GM13976 (cell line): Measurements from ENCODE around the gene HYI.

Experiments used
- DNase-seq: peaks from one replicate; pipeline ENCODE4 v3.0.0; 2012; ENCODE audit warnings: low spot score
- CTCF ChIP-seq: IDR thresholded peaks from 2 replicates; pipeline ENCODE4 v1.5.1; 2012; ENCODE audit warnings: borderline replicate concordance, mild to moderate bottlenecking; ENCODE audit not compliant: insufficient read depth; ENCODE audit errors: extremely low read depth, missing control alignments, control extremely low read depth
- in situ Hi-C: fragments of 300-500 bp; cut with MboI; formaldehyde crosslinking; loops from one replicate; pipeline ENCODE4 v1.12.0; 2022; ENCODE audit warnings: low sequenced_read_pairs, mixed read lengths, inconsistent platforms; ENCODE audit not compliant: unreplicated experiment

Gene HYI

GRCh38 chr1:43439781-43440180, 13.9 kb downstream of the HYI start:
- DNase-seq, result no peak
- in situ Hi-C loops, result no loop called here

DNA sequence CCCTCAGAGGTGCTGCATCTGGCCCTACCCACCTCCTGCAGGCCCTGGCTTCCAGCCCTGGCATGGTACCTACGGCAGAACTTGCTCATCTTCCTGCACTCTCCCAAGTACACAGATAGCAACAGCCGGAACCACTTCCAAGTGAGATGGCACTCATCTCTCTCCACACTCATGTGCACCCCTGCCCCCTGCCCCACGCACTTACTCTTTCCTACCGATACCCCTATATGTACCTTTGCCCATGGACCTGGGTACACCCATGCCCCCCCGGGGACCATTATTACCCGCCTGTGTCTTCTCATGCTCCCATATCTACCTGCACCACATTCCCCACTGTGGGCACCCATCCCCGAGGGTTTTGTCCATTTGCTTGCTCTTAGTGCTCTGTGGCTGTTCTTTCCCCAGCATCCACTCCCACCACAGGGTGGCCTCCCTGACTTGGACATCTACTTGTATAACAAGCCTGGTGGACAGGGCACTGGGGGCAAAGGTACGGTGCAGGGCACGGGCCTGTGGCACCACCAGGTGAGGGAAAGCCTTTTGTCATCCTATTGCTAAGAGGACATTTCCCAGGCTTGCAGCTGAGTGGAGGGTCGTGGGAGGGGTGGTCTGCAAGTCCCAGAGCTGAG, 14.7 kb downstream of the HYI start:
- no peak for TF ChIP-seq CTCF
- in situ Hi-C loops, result no loop called here
- DNase-seq, result no peak

More at GRCh38 chr1:43439781-43440180, 13.9 kb downstream of the HYI start:
- no peak for TF ChIP-seq CTCF

GRCh38 chr1:43438576-43438952, 15.2 kb downstream of the HYI start:
- no peak for TF ChIP-seq CTCF
- in situ Hi-C loops, result no loop called here
- DNase-seq, result no peak

DNA sequence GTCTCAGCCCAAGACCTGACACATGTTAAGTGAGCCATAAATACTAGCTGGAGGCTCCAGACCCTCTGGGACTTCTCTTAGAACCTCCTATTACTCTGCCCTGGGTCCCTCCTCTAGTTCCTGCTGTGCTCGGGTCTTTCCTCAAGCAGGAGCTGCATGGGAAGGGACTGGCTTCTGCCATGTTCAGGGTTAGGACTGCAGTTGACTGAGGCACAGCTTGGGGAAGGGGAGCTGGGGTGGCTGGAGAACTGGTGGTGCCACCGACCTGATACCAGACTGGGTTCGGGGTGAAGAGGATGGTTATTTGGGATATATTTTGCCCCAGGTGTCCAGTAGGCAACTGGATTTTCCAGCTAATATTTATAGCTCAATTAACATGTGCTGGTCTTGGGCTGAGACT, 15.7 kb downstream of the HYI start:
- in situ Hi-C loops, result no loop called here
- DNase-seq, result no peak
- no peak for TF ChIP-seq CTCF

- DNase-seq, result no peak
- TF ChIP-seq CTCF, result no peak
- in situ Hi-C loops, result no loop called here
Measured at GRCh38 chr1:43437031-43437973, 16.4 kb downstream of the HYI start.

DNA sequence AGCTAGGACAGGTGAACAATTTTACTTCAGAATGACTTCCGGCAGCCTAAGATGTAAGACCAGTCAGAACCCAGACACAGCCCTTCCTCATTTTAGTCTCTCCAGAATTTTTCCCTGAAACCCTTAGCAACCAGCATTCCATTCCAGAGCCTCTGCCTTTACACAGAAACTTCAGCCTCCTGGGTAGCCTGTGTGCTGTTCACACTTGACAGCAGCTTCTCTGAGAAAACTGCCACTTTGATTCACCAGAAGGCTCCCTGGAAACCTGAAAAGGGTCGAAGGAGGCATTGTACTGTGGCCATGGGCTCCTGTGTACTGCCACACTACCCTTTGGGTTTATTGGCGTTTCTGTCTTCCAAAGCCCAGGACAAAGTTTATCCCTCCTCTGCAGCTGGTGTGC, 17.4 kb downstream of the HYI start:
- no peak for TF ChIP-seq CTCF
- in situ Hi-C loops, result no loop called here
- no peak for DNase-seq
